Measurements from ENCODE around the gene MRM3.

GRCh38 chr17:812638-813204 lies 30.6 kb downstream of the MRM3 start:
- TF ChIP-seq POLR2AphosphoS5 (IDR thresholded peaks at IDR 0.05), result no peak
- no peak for TF ChIP-seq CTCF (IDR thresholded peaks at IDR 0.05)
- no peak for TF ChIP-seq POLR2A (IDR thresholded peaks at IDR 0.05)
